ENCODE results near the gene DENND5B.

- TF ChIP-seq TAF1 (IDR thresholded peaks at IDR 0.05; ENCODE audit: borderline replicate concordance, insufficient read depth, low read length) (no peak), POLR2AphosphoS5 (IDR thresholded peaks at IDR 0.05; ENCODE audit: low read depth, low read length) (no peak), REST (IDR thresholded peaks at IDR 0.05; ENCODE audit: insufficient read depth in 1 of 2, low read depth in 2 of 2, low read length in 2 of 2) (no peak), SIN3A (IDR thresholded peaks at IDR 0.05; ENCODE audit: borderline replicate concordance, insufficient read depth, low read length) (no peak), FOXP2 (optimal IDR thresholded peaks at IDR 0.05; ENCODE audit: borderline replicate concordance, extremely low read depth, extremely low read length, insufficient read depth) (no peak)
These were observed 23.9 kb downstream of the DENND5B start for GRCh38 chr12:31567029-31567428.

All from PFSK-1 (cell line).